ENCODE results near the gene INHBE.

INHBE gene

DNA sequence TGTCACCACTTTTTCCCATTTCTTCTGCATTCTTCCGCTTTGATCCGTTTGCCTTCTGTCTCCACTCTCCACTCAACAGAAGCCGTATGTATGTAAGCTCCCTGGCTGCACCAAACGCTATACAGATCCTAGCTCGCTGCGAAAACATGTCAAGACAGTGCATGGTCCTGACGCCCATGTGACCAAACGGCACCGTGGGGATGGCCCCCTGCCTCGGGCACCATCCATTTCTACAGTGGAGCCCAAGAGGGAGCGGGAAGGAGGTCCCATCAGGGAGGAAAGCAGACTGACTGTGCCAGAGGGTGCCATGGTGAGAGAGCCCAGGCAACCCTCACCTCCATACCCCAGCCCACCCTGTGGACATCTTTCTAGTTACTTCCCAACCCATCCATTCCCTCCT lies 12.8 kb downstream of the INHBE start:
- TF ChIP-seq CTCF (IDR thresholded peaks at IDR 0.05; ENCODE audit: low read length): no peak
- no peak for TF ChIP-seq EZH2 (IDR thresholded peaks at IDR 0.05; ENCODE audit: borderline replicate concordance, low read length)
- Histone ChIP-seq H3K9ac (ENCODE audit: low read length) (no peak overlapping the region), H4K20me1 (ENCODE audit: insufficient read depth, low read length) (no peaks in the 10 kb centered on the region), H3K36me3 (ENCODE audit: insufficient read depth, low read length) (no peaks in the 10 kb centered on the region; the same call in 1 of the 2 replicates), H3K27me3 (ENCODE audit: insufficient read depth, low read length) (peaks cover 7% of the 10 kb centered on the region; the same call in 1 of the 2 replicates), H3K27ac (ENCODE audit: low read depth, low read length, poor library complexity, severe bottlenecking) (no peak overlapping the region), H3K9me3 (ENCODE audit: low read length) (no peaks in the 10 kb centered on the region), H3K4me2 (ENCODE audit: low read length) (no peak overlapping the region), H3K9me2 (ENCODE audit: low read depth, low read length) (no peaks in the 10 kb centered on the region), H3K4me1 (ENCODE audit: insufficient read depth, low read length, severe bottlenecking) (peaks cover 6% of the 10 kb centered on the region), H3K79me2 (ENCODE audit: insufficient read depth, low read length) (no peaks in the 10 kb centered on the region), H2AFZ (ENCODE audit: low read length) (no peak overlapping the region), H3K4me3 (ENCODE audit: low read depth, low read length, poor library complexity, severe bottlenecking) (no peak overlapping the region), H3F3A (ENCODE audit: insufficient read depth, low read length) (no peaks in the 10 kb centered on the region)

- Histone ChIP-seq H3F3A (ENCODE audit: insufficient read depth, low read length) (no peaks in the 10 kb centered on the region), H3K9me2 (ENCODE audit: low read depth, low read length) (no peaks in the 10 kb centered on the region), H3K4me2 (ENCODE audit: low read length) (no peak overlapping the region), H3K27ac (ENCODE audit: low read depth, low read length, poor library complexity, severe bottlenecking) (no peak overlapping the region), H3K27me3 (ENCODE audit: insufficient read depth, low read length) (peaks cover 7% of the 10 kb centered on the region; the same call in 1 of the 2 replicates), H3K4me3 (ENCODE audit: low read depth, low read length, poor library complexity, severe bottlenecking) (no peak overlapping the region), H3K9me3 (ENCODE audit: low read length) (no peaks in the 10 kb centered on the region), H3K79me2 (ENCODE audit: insufficient read depth, low read length) (no peaks in the 10 kb centered on the region), H3K36me3 (ENCODE audit: insufficient read depth, low read length) (no peaks in the 10 kb centered on the region; the same call in 1 of the 2 replicates), H3K4me1 (ENCODE audit: insufficient read depth, low read length, severe bottlenecking) (peaks cover 6% of the 10 kb centered on the region), H2AFZ (ENCODE audit: low read length) (no peak overlapping the region), H3K9ac (ENCODE audit: low read length) (no peak overlapping the region), H4K20me1 (ENCODE audit: insufficient read depth, low read length) (no peaks in the 10 kb centered on the region)
- no peak for TF ChIP-seq EZH2 (IDR thresholded peaks at IDR 0.05; ENCODE audit: borderline replicate concordance, low read length)
- TF ChIP-seq CTCF (IDR thresholded peaks at IDR 0.05; ENCODE audit: low read length): no peak
Observed at GRCh38 chr12:57469296-57470164, 14.4 kb downstream of the INHBE start.

DNA sequence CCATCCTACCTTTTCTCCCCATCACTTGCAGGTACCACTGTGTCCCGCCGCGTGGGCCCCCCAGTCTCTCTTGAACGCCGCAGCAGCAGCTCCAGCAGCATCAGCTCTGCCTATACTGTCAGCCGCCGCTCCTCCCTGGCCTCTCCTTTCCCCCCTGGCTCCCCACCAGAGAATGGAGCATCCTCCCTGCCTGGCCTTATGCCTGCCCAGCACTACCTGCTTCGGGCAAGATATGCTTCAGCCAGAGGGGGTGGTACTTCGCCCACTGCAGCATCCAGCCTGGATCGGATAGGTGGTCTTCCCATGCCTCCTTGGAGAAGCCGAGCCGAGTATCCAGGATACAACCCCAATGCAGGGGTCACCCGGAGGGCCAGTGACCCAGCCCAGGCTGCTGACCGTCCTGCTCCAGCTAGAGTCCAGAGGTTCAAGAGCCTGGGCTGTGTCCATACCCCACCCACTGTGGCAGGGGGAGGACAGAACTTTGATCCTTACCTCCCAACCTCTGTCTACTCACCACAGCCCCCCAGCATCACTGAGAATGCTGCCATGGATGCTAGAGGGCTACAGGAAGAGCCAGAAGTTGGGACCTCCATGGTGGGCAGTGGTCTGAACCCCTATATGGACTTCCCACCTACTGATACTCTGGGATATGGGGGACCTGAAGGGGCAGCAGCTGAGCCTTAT lies 15.3 kb downstream of the INHBE start:
- H4K20me1 ChIP-seq (ENCODE audit: insufficient read depth, low read length): no peaks in the 10 kb centered on the region
- peaks cover 6% of the 10 kb centered on the region for H3K4me1 ChIP-seq (ENCODE audit: insufficient read depth, low read length, severe bottlenecking)
- H2AFZ ChIP-seq (ENCODE audit: low read length): no peak overlapping the region
- H3K4me2 ChIP-seq (ENCODE audit: low read length): no peak overlapping the region
- no peaks in the 10 kb centered on the region for H3F3A ChIP-seq (ENCODE audit: insufficient read depth, low read length)
- H3K79me2 ChIP-seq (ENCODE audit: insufficient read depth, low read length): no peaks in the 10 kb centered on the region
- no peaks in the 10 kb centered on the region; the same call in 1 of the 2 replicates for H3K36me3 ChIP-seq (ENCODE audit: insufficient read depth, low read length)
- no peaks in the 10 kb centered on the region for H3K9me2 ChIP-seq (ENCODE audit: low read depth, low read length)
- no peak overlapping the region for H3K27ac ChIP-seq (ENCODE audit: low read depth, low read length, poor library complexity, severe bottlenecking)
- 0 out of 2 replicates have a peak, but pooled peaks cover 7% of the 10 kb centered on the region for H3K27me3 ChIP-seq (ENCODE audit: insufficient read depth, low read length)
- no peak for TF ChIP-seq EZH2 (IDR thresholded peaks at IDR 0.05; ENCODE audit: borderline replicate concordance, low read length)
- no peak for TF ChIP-seq CTCF (IDR thresholded peaks at IDR 0.05; ENCODE audit: low read length)
- H3K9me3 ChIP-seq (ENCODE audit: low read length): no peaks in the 10 kb centered on the region
- no peak overlapping the region for H3K4me3 ChIP-seq (ENCODE audit: low read depth, low read length, poor library complexity, severe bottlenecking)
- H3K9ac ChIP-seq (ENCODE audit: low read length): no peak overlapping the region
